DMS153 treated with DMSO at 0.1 percent for 48 hours (cell line): Measurements from ENCODE around the gene RNF180.
"Not testable (repeated sequence)": the region's sequence is repeated elsewhere in the genome, so short reads cannot be mapped to it uniquely, and the experiment has no call there.

Experiments
- DNase-seq: peaks from one replicate; lab custom pipeline; 2025; ENCODE audit not compliant: unreplicated experiment; lab: John Stamatoyannopoulos, UW

RNF180 gene

DNA sequence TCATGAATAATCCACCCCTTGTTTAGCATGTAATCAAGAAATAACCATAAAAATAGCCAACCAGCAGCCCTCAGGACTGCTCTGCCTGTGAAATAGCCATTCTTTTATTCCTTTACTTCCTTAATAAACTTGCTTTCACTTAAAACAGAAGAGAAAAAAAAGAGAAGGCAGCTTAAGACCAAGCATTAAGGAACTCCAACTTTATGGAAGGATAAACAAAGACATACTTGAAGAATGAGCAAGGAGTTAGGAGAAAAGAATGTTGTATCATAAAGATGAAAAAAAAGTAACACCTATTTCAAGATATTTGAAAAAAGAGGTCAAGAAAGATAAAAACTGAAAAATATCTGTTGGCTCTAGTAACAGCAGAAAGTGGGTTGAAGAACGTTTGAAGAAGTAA, 107.6 kb downstream of the RNF180 start:
- no peak for DNase-seq

DNA sequence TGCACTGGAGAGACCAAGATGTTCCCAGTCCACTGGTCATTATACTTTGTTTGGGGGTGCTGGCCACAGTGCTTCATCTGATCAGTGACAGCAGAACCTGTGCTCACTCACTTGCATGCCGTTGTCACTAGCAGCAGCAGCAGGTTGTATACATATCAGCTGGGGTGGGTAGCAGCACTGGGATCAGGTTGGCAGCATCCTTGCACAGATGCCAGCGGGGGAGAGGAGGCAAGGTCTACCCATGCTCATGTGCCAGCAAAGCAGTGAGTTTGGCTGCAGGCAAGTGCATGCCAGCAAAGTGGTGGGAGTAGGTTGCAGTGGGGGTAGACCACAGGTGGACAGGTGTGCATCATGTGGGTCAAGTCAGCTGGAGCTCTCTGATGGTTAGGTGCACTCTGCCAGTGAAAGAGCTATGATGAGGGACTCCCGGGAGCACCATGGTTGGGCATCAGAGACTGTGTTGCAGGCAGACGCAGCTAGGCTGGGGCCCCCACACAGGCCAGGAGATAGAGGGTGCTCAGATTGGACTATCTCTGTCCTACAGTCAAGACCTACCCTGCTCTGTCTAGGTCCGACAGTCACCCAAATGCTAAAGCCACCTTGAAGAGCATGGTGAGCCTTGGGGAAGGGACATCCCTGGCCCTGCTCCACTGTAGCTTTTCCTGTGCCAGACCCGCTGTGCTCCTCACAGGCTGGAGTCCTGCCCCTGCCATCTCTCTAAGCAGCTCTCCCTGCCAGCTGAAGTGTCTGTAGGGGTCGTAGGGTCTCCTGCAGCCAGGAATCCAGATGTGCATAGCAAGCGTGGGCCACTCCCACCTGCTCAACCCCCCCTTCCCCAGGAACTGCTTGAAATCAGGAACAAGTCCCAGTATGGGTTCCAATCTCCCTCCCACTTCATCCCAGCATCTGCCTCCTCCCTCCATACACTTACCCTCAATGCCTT, 119.8 kb downstream of the RNF180 start:
- DNase-seq = no peak

DNA sequence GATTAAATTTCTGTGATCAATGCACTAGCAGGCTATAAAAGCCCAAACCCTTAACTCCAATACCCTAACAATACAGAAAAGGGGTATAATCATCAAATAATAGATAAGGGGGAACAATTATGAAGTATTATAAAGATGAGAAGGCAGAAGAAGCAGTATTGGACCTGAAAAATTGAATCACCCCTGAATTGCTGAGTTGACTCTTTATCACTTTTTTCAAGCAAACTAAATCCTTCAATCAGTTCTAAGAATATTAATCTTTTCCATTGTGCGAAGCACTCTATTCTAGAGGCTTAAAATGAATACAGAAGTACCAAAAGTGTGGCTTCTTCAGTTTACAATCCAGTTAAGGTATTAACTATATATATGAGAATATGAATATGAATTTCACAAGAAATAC, 120.7 kb downstream of the RNF180 start:
- DNase-seq = no peak

- not testable (repeated sequence) for DNase-seq
Measured at GRCh38 chr5:64288496-64288895, 122.9 kb downstream of the RNF180 start.

DNA sequence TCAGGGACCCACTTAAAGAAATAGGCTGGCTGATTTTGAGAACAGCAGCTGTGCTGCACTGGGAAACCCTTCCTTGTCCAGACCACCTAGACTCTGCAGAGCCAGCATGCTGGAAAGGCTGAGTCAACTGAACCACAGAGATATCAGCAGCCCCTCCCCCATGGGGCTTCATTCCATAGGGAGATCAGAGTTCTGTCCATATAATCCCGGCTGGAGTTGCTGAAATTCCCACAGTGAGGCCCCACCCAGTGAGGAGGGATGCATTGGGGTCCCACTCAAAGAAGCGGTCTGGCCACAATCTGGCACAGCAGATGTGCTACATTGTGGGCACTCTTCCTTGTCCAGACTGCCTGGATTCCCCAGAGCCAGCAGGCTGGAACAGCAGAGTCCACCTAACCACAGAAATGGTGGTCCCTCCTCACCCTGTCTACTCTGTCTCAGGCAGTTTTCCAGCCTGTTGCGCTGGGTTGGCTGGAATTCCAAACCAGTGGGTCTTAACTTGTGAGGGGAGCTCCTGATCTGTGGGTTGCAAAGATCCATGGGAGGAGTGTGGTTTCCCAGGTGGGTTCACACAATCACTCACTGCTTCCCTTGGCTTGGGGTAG, 127.1 kb downstream of the RNF180 start:
- no peak for DNase-seq

DNA sequence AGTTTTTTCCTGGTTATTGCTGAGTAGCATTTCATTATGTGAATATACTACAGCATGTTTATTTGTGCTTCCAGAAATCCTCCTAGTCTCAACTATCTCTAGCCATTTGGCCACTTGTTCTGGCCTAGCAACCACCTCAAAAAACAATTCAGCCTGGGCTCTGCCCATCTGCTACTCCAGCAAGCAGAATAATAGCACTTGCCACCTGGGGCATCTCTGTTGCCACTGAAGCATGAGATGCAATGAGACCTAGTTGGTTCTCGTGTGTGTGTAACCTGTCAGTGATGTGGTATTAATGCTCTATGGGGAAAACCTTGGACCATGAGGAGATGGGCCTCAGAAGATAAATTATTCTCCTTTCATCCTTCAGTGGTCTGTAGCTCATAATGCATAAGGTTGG, 129.5 kb downstream of the RNF180 start:
- no peak for DNase-seq

DNA sequence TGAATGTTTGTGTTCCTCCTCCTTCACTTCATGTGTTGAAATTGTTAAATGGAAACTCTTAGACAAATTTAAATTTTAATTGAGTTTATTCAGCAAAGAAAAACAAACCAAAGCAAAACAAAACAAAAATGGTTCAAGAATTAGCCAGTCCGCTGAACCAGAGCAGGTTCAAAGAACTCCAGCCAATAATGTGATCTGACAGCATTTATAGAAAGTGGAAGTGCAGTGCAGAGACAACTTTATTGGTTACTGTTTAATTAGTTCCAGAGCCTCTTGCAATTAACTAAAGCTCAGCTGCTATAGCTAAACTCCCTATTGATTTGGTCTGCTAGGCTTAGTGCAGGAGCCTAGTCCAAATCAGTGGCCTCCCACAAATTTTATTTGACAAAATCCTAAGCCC, 132.9 kb downstream of the RNF180 start:
- no peak for DNase-seq

GRCh38 chr5:64299805-64300204, 134.2 kb downstream of the RNF180 start:
- no peak for DNase-seq

DNA sequence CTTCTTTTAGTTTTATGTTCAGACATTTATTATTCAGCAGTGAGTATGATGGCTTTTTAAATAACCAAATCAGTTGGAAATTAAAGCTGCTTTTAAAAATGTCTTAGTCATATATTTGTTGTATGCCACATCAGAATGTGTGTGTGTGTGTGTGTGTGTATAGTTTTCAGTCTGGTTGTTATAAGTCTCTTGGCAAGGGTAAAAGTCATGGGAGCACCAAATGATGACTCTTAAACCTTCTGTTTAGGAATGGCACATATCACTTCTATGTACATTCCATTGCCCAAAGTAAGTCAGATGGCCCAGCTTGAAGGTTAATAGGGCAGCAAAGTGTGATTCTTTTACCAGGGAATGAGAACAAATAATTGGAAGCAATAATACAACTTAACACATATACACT, 135.9 kb downstream of the RNF180 start:
- no peak for DNase-seq

DNA sequence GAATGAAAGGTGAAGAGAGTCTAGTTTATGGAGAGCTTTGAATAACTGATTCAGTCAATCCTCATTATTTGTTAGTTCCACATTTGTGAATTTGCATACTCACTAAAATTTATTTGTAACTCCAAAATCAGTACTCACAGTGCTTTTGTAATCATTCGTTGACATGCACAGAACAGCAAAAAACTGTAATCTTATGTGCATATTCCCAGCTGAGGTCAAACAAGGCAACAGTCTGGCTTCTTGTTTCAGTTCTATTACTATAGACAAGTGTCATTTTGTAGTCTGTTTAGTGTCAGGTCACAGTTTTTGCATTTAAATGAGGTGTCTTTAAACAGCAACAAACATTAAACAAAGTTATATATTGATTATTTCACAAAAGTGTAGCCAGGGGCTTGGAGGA, 142.5 kb downstream of the RNF180 start:
- no peak for DNase-seq

DNA sequence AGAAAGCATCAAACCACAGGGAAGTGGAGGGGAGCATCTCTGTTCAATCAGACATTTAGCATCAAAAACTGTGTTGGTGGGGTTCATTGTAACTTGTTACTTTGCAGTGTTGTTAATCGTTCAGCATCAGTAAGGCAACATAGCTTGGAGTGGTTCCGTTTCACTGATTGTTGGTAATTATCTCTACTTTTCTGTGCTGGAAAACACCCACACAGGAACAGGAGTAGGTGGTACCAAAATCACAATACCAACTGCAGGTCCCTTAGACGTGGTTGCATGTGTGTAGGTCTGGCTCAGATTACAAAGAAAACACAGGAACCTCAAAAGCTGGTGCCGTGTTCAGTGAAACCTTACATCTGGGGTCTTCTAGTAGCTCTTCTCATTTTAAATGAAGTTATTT, 146.8 kb downstream of the RNF180 start:
- DNase-seq = no peak

DNA sequence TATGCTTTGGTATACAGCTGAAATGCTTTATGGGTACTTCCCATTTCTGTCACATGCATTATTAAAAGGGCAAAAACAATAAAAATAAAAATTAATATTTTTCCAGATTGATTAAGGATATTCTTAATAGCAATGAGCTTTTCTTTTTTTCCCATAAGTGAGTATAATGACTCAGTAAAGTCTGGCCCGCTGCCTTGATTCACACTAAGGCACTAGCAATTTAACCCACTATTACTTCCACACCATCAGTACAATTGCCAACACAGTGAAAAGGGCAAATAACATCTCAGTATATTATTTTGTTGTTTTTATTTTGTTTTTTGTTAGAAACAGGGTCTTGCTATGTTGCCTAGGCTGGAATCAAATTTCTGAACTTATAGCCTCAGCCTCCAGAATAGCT, 150.1 kb downstream of the RNF180 start:
- no peak for DNase-seq

GRCh38 chr5:64318175-64318574, 152.5 kb downstream of the RNF180 start:
- DNase-seq = no peak

DNA sequence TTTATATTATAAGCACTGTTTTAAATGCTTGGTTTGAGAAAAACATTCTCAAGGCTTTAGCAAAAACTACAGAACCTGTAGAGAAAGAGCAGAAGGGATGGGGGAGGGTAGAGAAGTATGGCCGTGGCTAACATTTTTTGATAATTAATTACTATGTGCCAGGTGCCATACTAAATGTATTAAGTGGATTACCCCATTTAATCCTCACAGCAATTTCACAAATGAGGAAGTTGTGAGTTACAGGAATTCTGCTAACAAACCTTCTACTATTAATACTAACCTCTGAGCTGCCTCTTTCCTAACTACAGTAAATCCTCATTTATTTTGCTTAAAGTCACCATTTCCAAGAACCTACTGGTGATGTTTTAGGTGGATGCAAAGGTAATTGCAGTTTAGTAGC, 157.9 kb downstream of the RNF180 start:
- DNase-seq = no peak

GRCh38 chr5:64330728-64331231, 165.1 kb downstream of the RNF180 start:
- no peak for DNase-seq

DNA sequence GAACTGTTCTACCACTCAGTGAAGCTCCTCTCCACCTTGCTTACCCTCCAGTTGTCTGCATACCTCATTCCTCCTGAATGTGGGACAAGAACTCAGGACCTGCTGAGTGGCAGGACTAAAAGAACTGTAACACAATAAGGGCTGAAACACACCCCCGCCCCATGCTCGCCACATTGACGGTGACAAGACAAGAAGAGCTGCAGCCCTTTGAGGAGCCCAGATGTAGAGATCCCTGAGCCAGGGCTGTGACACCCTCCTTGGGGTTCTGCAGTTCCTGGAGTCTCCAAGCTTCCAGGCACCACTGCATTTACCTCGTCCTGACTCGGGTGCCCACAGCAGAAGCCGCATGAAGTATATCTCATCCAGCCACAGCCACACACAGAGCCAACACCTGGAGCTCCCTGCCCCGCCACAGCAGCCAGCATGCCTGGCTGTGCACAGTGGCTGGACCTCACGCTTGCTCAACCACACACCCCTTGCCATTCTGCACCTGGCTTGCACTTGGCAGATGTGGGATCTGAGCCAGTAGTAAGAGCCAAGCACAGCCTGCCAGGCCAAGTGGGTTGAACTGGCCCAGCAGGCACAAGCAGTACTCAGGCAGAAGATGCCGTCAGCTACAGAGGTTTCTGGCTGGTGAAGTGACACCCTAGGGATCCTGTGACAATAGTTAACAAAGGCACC, 166.1 kb downstream of the RNF180 start:
- no peak for DNase-seq

DNA sequence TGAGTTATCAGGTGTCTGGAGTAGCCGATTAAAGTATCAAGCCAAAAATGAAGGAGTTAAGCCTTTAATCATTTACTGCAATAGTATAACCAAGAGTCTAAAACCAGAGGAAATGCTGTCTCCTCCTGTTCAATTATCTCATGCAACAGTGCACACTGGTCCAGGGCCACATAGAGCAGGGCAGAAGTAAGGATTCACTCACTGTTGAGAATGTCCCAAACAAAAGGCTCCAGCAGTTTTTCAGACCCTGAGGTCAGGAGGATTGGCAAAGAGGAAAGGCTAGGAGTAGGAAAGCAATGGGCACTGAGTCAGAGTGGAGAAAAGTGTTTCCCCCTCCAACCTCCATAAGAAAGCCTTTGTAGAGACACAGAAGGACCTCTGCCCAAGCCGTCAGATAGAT, 168.2 kb downstream of the RNF180 start:
- no peak for DNase-seq

- DNase-seq = no peak
Measured at GRCh38 chr5:64339769-64340168, 174.1 kb downstream of the RNF180 start.

- no peak for DNase-seq
Measured at GRCh38 chr5:64340293-64340692, 174.7 kb downstream of the RNF180 start.

- no peak for DNase-seq
Measured at GRCh38 chr5:64341340-64341739, 175.7 kb downstream of the RNF180 start.

DNA sequence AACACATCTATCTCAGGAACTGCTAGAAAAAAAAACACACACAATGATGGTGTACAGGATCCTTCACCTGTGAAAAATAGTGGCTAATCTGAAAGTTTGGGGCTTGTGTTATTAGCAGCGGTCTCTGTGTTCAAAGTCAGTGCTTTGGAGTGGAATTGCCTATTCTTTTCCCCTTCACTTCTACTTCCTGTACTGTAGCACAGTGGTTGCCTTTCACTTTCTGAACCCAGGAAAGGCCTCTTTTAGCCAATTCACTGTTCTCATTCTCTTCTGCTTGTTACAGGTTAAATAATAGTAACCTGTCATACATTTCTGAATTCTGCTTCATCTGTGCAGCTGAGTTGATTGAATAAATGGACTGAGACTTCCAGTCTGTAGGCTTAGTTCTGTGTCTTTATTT, 178.9 kb downstream of the RNF180 start:
- no peak for DNase-seq

GRCh38 chr5:64347309-64347708, 181.7 kb downstream of the RNF180 start:
- peak; percentile 0 for DNase-seq
